ENCODE measurements around the gene SMURF1.

Gene SMURF1

GRCh38 chr7:99141841-99142726 is 1.8 kb downstream of the SMURF1 start:
- peak; percentile 53 for ATAC-seq
- no peak for TF ChIP-seq OSR1 (CRISPR knock-in tag; IDR thresholded peaks at IDR 0.05)
- TF ChIP-seq, protein P1, sequence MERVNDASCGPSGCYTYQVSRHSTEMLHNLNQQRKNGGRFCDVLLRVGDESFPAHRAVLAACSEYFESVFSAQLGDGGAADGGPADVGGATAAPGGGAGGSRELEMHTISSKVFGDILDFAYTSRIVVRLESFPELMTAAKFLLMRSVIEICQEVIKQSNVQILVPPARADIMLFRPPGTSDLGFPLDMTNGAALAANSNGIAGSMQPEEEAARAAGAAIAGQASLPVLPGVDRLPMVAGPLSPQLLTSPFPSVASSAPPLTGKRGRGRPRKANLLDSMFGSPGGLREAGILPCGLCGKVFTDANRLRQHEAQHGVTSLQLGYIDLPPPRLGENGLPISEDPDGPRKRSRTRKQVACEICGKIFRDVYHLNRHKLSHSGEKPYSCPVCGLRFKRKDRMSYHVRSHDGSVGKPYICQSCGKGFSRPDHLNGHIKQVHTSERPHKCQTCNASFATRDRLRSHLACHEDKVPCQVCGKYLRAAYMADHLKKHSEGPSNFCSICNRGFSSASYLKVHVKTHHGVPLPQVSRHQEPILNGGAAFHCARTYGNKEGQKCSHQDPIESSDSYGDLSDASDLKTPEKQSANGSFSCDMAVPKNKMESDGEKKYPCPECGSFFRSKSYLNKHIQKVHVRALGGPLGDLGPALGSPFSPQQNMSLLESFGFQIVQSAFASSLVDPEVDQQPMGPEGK (CRISPR knock-in tag; IDR thresholded peaks at IDR 0.05; ENCODE audit: borderline replicate concordance): no peak
- no peak for TF ChIP-seq ISL1 (CRISPR knock-in tag; IDR thresholded peaks at IDR 0.05)
- TF ChIP-seq, protein P2, sequence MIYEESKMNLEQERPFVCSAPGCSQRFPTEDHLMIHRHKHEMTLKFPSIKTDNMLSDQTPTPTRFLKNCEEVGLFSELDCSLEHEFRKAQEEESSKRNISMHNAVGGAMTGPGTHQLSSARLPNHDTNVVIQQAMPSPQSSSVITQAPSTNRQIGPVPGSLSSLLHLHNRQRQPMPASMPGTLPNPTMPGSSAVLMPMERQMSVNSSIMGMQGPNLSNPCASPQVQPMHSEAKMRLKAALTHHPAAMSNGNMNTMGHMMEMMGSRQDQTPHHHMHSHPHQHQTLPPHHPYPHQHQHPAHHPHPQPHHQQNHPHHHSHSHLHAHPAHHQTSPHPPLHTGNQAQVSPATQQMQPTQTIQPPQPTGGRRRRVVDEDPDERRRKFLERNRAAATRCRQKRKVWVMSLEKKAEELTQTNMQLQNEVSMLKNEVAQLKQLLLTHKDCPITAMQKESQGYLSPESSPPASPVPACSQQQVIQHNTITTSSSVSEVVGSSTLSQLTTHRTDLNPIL (CRISPR knock-in tag; IDR thresholded peaks at IDR 0.05; ENCODE audit: low read depth): no peak

GRCh38 chr7:99141334-99141733 is 2.6 kb downstream of the SMURF1 start:
- TF ChIP-seq RARB (CRISPR knock-in tag; IDR thresholded peaks at IDR 0.05): no peak
- TF ChIP-seq ZFP3 (CRISPR knock-in tag; IDR thresholded peaks at IDR 0.05): no peak
- peak; percentile 33; the same call in 1 of the 2 replicates for TF ChIP-seq ISL1 (CRISPR knock-in tag; IDR thresholded peaks at IDR 0.05)
- no peak for TF ChIP-seq GLIS3 (CRISPR knock-in tag; IDR thresholded peaks at IDR 0.05)
- no peak for ATAC-seq

DNA sequence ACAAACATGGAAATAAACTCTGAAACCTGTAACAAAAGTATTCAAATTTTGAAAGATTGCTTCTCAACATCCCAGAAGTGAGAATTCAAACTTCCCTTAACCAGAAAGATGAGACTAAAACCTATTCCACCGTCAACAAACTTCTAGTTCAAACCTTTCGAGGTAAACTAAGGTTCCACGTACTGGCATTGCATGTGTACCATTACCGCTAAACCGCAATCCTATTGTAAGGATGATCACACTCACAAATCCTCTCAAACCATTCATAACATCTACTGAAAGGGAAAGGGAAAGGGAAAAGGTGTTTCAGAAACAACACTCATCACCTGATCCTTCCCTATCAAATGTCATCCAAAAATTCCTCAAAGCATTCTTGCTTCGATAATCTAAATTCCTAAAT is 3.1 kb downstream of the SMURF1 start:
- ATAC-seq: no peak
- TF ChIP-seq POU6F1 (CRISPR knock-in tag; IDR thresholded peaks at IDR 0.05; ENCODE audit: borderline replicate concordance, low read depth) (no peak), ZNF8 (CRISPR knock-in tag; IDR thresholded peaks at IDR 0.05) (no peak), CSDC2 (CRISPR knock-in tag; IDR thresholded peaks at IDR 0.05) (no peak), ZNF565 (CRISPR knock-in tag; conservative IDR thresholded peaks at IDR 0.05; ENCODE audit: low read depth) (no peak), BACH2 (CRISPR knock-in tag; IDR thresholded peaks at IDR 0.05; ENCODE audit: borderline replicate concordance) (no peak)

- TF ChIP-seq ARNTL (CRISPR knock-in tag; IDR thresholded peaks at IDR 0.05; ENCODE audit: borderline replicate concordance, low read depth) (no peak), ISL1 (CRISPR knock-in tag; IDR thresholded peaks at IDR 0.05) (0 out of 2 replicates have a peak, but pooled peaks have one; percentile 6)
- no peak for ATAC-seq
Measured at GRCh38 chr7:99139036-99139435, 4.9 kb downstream of the SMURF1 start.

- ATAC-seq: peak; percentile 90
- TF ChIP-seq POU6F1 (CRISPR knock-in tag; IDR thresholded peaks at IDR 0.05; ENCODE audit: borderline replicate concordance, low read depth) (no peak), ZNF565 (CRISPR knock-in tag; conservative IDR thresholded peaks at IDR 0.05; ENCODE audit: low read depth) (no peak), ISL1 (CRISPR knock-in tag; IDR thresholded peaks at IDR 0.05) (peak; percentile 33; the same call in 1 of the 2 replicates), TOX (CRISPR knock-in tag; IDR thresholded peaks at IDR 0.05; ENCODE audit: borderline replicate concordance) (no peak), TSHZ2 (CRISPR knock-in tag; IDR thresholded peaks at IDR 0.05) (no peak), ESRRG (CRISPR knock-in tag; IDR thresholded peaks at IDR 0.05) (0 out of 2 replicates have a peak, but pooled peaks have one; percentile 44), TCF4 (CRISPR knock-in tag; IDR thresholded peaks at IDR 0.05; ENCODE audit: borderline replicate concordance) (peak; percentile 70; the same call in 1 of the 2 replicates), GLIS3 (CRISPR knock-in tag; IDR thresholded peaks at IDR 0.05) (no peak), BACH2 (CRISPR knock-in tag; IDR thresholded peaks at IDR 0.05; ENCODE audit: borderline replicate concordance) (no peak), ZNF8 (CRISPR knock-in tag; IDR thresholded peaks at IDR 0.05) (no peak)
- TF ChIP-seq, protein P1 (CRISPR knock-in tag; IDR thresholded peaks at IDR 0.05; ENCODE audit: borderline replicate concordance): no peak
- TF ChIP-seq, protein P2 (CRISPR knock-in tag; IDR thresholded peaks at IDR 0.05; ENCODE audit: low read depth): peak; percentile 70; the same call in 1 of the 2 replicates
Measured at GRCh38 chr7:99137411-99138180, 6.3 kb downstream of the SMURF1 start.
